ENCODE data around the gene SOX6. TPM values are rescaled to one million over a fixed set of nuclear protein-coding genes. Genes with fewer than 3 reads are reported as not detected.

The SOX6 gene
- total and polyA plus RNA-seq, 5 experiments from 2014 or later = 0.26 TPM; not detected in 4

DNA sequence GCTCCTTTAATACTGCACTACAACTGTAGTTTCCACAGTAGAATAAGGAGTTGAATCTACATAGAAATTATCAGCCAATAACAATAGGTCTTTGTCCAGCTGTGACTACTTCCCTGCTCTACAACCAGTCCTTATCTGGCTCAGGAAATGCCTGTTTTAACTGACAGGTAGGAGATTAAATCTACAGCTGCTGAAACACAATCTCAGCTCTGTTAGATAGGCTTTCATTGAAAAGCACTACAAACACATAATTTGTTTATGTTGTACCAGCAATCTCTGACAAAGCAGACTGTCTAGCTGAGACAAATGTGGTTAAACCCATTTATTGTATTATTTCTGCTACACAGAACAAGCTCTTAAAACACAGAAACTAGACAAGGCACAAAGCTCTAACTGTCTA lies 230.0 kb downstream of the SOX6 start:
- no peak for ATAC-seq
- no peak overlapping the region for H3K27ac Mint-ChIP-seq
- H3K36me3 Mint-ChIP-seq = no peaks in the 10 kb centered on the region
- peaks cover 0 to 18% (median 2%) of the 10 kb centered on the region in 9 donors for H3K9me3 Mint-ChIP-seq
- POLR2A ChIA-PET = no interaction called here
- no peak for DNase-seq
- H3K27me3 Mint-ChIP-seq = peaks cover 0 to 3% (median 0%) of the 10 kb centered on the region in 5 donors
- no peak overlapping the region for H3K4me3 Mint-ChIP-seq
- no peaks in the 10 kb centered on the region for H3K4me1 Mint-ChIP-seq

- Mint-ChIP-seq H3K36me3 (no peaks in the 10 kb centered on the region), H3K27me3 (peaks cover 0 to 3% (median 0%) of the 10 kb centered on the region in 5 donors), H3K4me1 (no peaks in the 10 kb centered on the region), H3K9me3 (peaks cover 0 to 22% (median 2%) of the 10 kb centered on the region in 9 donors), H3K4me3 (no peak overlapping the region), H3K27ac (no peak overlapping the region)
- no peak for DNase-seq
- POLR2A ChIA-PET = no interaction called here
- no peak for ATAC-seq
Measured at GRCh38 chr11:16125796-16126195, 230.6 kb downstream of the SOX6 start.

- no peaks in the 10 kb centered on the region for H3K4me1 Mint-ChIP-seq
- H3K9me3 Mint-ChIP-seq = peaks cover 0 to 20% (median 4%) of the 10 kb centered on the region in 9 donors
- DNase-seq = no peak
- H3K4me3 Mint-ChIP-seq = no peak overlapping the region
- no peak for ATAC-seq
- POLR2A ChIA-PET = no interaction called here
- no peak overlapping the region for H3K27ac Mint-ChIP-seq
- H3K27me3 Mint-ChIP-seq = peaks cover 0 to 3% (median 0%) of the 10 kb centered on the region in 5 donors
- H3K36me3 Mint-ChIP-seq = no peaks in the 10 kb centered on the region
Measured at GRCh38 chr11:16124390-16124789, 232.0 kb downstream of the SOX6 start.

GRCh38 chr11:16121853-16122252 lies 234.5 kb downstream of the SOX6 start:
- Mint-ChIP-seq H3K4me1 (no peaks in the 10 kb centered on the region), H3K27me3 (peaks cover 0 to 3% (median 0%) of the 10 kb centered on the region in 5 donors), H3K9me3 (peaks cover 0 to 20% (median 2%) of the 10 kb centered on the region in 9 donors), H3K27ac (no peak overlapping the region), H3K4me3 (no peak overlapping the region), H3K36me3 (no peaks in the 10 kb centered on the region)
- POLR2A ChIA-PET = no interaction called here
- ATAC-seq = no peak
- no peak for DNase-seq

DNA sequence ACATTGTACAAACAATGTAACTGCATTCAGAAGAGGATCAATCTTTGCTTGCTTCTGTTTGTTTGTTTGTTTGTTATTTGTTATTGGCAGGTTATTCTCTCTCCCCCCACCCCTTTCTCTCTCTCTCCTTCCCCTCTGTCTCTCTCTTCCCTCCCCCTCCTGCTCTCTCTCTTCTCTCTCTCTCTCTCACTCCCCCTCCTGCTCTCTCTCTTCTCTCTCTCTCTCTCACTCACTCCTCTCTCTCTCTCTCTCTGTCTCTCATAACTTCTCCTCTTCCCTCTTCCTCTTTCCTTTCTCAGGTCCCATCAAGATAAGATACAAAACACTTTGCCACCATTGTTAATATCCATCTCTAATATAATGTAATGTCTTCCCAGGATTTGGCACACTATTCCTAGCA lies 236.3 kb downstream of the SOX6 start:
- Mint-ChIP-seq H3K4me3 (no peak overlapping the region), H3K36me3 (no peaks in the 10 kb centered on the region), H3K27ac (no peak overlapping the region), H3K27me3 (peaks cover 0 to 3% (median 0%) of the 10 kb centered on the region in 5 donors), H3K9me3 (peaks cover 0 to 16% (median 4%) of the 10 kb centered on the region in 9 donors), H3K4me1 (no peaks in the 10 kb centered on the region)
- no peak for ATAC-seq
- POLR2A ChIA-PET = no interaction called here
- no peak for DNase-seq

DNA sequence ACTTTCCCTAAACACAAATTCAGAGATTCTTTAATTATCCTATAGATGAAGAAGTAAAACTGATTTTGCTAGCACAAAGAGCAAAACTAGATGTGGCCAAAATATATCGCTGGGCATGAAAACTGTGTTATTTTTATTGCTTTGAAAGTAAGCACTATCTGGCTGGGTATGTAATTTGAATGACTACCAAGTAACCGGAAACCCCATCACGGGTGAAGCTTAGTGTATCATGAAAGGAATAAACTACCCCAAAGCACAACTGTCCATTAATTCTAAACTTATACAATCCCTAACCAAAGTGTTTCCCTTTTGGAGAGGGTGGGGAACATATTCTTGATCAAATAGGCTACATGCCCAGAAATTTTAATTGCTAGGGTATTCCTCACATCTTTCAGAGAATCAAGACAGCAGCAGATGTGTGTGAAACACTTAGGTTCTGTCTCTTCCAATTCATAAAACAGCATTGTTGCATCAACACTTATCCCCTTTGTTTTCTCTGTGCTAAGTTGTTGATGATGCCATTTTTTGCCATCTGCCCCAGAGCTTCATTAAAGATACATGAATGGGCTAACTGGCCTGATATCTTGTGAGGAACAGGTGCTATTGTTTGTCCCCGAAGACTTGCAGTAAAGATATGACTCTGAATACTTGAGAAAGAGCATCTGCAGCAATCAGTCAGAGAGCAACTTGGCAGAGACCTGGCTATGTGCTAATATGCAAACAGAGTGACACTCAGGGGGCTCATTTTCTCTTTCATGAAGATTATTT lies 238.2 kb downstream of the SOX6 start:
- ATAC-seq (no peak), DNase-seq (no peak)
- no peak overlapping the region for H3K27ac Mint-ChIP-seq
- peaks cover 0 to 6% (median 0%) of the 10 kb centered on the region in 9 donors for H3K9me3 Mint-ChIP-seq
- no peak overlapping the region for H3K4me3 Mint-ChIP-seq
- H3K27me3 Mint-ChIP-seq = no peaks in the 10 kb centered on the region
- H3K4me1 Mint-ChIP-seq = no peaks in the 10 kb centered on the region
- POLR2A ChIA-PET = no interaction called here
- H3K36me3 Mint-ChIP-seq = no peaks in the 10 kb centered on the region

DNA sequence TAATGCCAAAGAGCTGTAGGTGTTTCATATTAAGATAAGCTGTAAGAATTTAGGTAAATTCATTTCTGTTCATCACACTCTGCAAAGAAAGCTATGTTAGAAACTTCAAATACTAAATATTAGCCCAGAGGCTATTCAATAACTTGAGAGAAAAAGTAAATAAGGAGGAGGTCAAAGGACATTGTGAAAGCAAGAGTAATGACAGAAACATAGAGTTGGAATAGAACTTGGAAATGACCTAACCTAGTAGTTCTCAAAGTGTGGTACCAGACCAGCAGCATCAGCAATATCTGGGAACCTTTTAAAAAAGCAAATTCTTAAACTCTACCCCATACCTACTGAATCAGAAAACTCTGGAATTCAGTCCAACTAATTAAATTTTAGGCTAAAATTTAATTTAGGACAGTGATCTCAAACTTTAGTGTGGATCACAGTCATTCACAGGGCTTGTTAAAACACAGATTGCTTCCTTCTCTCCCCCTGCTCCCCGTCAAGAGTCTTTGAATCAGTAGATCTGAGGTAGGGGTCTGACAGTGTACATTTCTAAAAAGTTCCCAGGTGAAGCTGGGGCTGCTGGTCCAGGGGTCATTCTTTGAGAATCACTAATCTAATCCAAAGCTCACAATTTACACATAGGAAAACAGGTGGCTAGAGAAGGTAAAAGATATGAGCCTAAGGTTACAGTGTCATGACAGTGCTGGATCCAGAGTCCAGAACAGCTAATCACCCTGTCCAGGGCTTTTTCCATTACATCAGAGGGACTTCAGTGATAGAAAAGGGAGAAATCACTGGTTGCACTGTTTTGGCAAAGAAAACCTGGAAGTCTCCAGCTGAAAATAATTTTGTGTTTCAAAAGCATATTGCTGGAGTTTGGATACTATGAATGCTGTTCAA lies 241.1 kb downstream of the SOX6 start:
- Mint-ChIP-seq H3K9me3 (peaks cover 0 to 5% (median 0%) of the 10 kb centered on the region in 9 donors), H3K4me3 (no peak overlapping the region), H3K27me3 (no peaks in the 10 kb centered on the region), H3K27ac (no peak overlapping the region), H3K36me3 (no peaks in the 10 kb centered on the region), H3K4me1 (no peaks in the 10 kb centered on the region)
- DNase-seq (no peak), ATAC-seq (no peak)
- POLR2A ChIA-PET = no interaction called here

GRCh38 chr11:16114431-16114830 lies 241.9 kb downstream of the SOX6 start:
- H3K27ac Mint-ChIP-seq = no peak overlapping the region
- DNase-seq (no peak), ATAC-seq (no peak)
- no peaks in the 10 kb centered on the region for H3K27me3 Mint-ChIP-seq
- peaks cover 0 to 6% (median 0%) of the 10 kb centered on the region in 9 donors for H3K9me3 Mint-ChIP-seq
- H3K36me3 Mint-ChIP-seq = no peaks in the 10 kb centered on the region
- H3K4me1 Mint-ChIP-seq = no peaks in the 10 kb centered on the region
- POLR2A ChIA-PET = no interaction called here
- no peak overlapping the region for H3K4me3 Mint-ChIP-seq

GRCh38 chr11:16111690-16112089 lies 244.7 kb downstream of the SOX6 start:
- no peak for DNase-seq
- POLR2A ChIA-PET = no interaction called here
- H3K4me1 Mint-ChIP-seq = no peaks in the 10 kb centered on the region
- H3K27ac Mint-ChIP-seq = no peak overlapping the region
- H3K27me3 Mint-ChIP-seq = no peaks in the 10 kb centered on the region
- peaks cover 0 to 7% (median 1%) of the 10 kb centered on the region in 9 donors for H3K9me3 Mint-ChIP-seq
- no peak for ATAC-seq
- H3K4me3 Mint-ChIP-seq = no peak overlapping the region
- H3K36me3 Mint-ChIP-seq = no peaks in the 10 kb centered on the region

DNA sequence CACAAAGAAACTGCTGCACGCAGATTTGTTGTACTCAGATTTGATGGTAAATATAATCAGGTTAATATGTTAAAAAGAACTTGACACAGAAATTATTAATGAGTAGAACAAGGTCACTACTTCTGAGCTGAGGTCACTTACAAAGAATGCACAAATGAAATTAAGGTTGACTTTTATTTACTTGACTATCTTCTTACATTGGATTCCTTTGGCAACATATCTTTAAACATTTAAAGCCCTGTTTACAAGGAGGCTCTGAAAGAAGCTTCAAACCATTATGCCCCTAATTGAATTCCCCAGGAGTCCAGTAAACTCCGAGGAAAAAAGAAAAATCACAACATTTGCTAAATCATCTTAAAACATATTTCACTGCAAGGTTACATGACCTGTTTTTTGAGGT lies 245.5 kb downstream of the SOX6 start:
- DNase-seq = no peak
- Mint-ChIP-seq H3K27me3 (no peaks in the 10 kb centered on the region), H3K36me3 (no peaks in the 10 kb centered on the region), H3K9me3 (peaks cover 0 to 9% (median 4%) of the 10 kb centered on the region in 9 donors), H3K27ac (no peak overlapping the region), H3K4me1 (no peaks in the 10 kb centered on the region), H3K4me3 (no peak overlapping the region)
- no peak for ATAC-seq
- POLR2A ChIA-PET = no interaction called here

GRCh38 chr11:16099343-16099900 lies 256.9 kb downstream of the SOX6 start:
- DNase-seq (no peak), ATAC-seq (no peak)
- POLR2A ChIA-PET = no interaction called here
- Mint-ChIP-seq H3K4me3 (no peak overlapping the region), H3K4me1 (no peaks in the 10 kb centered on the region), H3K9me3 (peaks cover 0 to 16% (median 8%) of the 10 kb centered on the region in 9 donors), H3K27me3 (peaks cover 0 to 1% (median 0%) of the 10 kb centered on the region in 5 donors), H3K36me3 (no peaks in the 10 kb centered on the region), H3K27ac (no peak overlapping the region)

GRCh38 chr11:16098526-16099205 lies 257.7 kb downstream of the SOX6 start:
- H3K27ac Mint-ChIP-seq = no peak overlapping the region
- H3K4me1 Mint-ChIP-seq = no peaks in the 10 kb centered on the region
- ATAC-seq (no peak), DNase-seq (no peak)
- H3K36me3 Mint-ChIP-seq = no peaks in the 10 kb centered on the region
- POLR2A ChIA-PET = no interaction called here
- peaks cover 0 to 2% (median 0%) of the 10 kb centered on the region in 5 donors for H3K27me3 Mint-ChIP-seq
- peaks cover 0 to 15% (median 8%) of the 10 kb centered on the region in 9 donors for H3K9me3 Mint-ChIP-seq
- H3K4me3 Mint-ChIP-seq = no peak overlapping the region

All from naive thymus-derived CD8-positive, alpha-beta T cell (primary cell).